ENCODE data around the gene SAXO1. TPM values are rescaled to one million over a fixed set of nuclear protein-coding genes. Genes with fewer than 3 reads are reported as not detected.

SAXO1 gene
- total RNA-seq, 2 donors from 2014 or later: not detected

- Histone ChIP-seq H3K4me3 (no peak overlapping the region), H3K27ac (no peak overlapping the region), H3K9me3 (no peaks in the 10 kb centered on the region), H3K36me3 (no peaks in the 10 kb centered on the region), H3K27me3 (no peaks in the 10 kb centered on the region), H3K4me1 (no peaks in the 10 kb centered on the region), H3K9ac (ENCODE audit: low read depth in 2 of 2, low read length in 2 of 2) (no peak overlapping the region)
- DNase-seq: no peak
- no peak for TF ChIP-seq CTCF (IDR thresholded peaks at IDR 0.05)
- intact Hi-C loops (cut with DNase I): no loop called here
These were observed 56.7 kb downstream of the SAXO1 start for GRCh38 chr9:18976221-18976708.

- H3K4me1 ChIP-seq: no peaks in the 10 kb centered on the region
- no peak overlapping the region for H3K9ac ChIP-seq (ENCODE audit: low read depth in 2 of 2, low read length in 2 of 2)
- intact Hi-C loops (cut with DNase I): no loop called here
- no peak overlapping the region for H3K27ac ChIP-seq
- DNase-seq: no peak
- no peaks in the 10 kb centered on the region for H3K9me3 ChIP-seq
- TF ChIP-seq CTCF (IDR thresholded peaks at IDR 0.05): no peak
- no peak overlapping the region for H3K4me3 ChIP-seq
- no peaks in the 10 kb centered on the region for H3K36me3 ChIP-seq
- H3K27me3 ChIP-seq: no peaks in the 10 kb centered on the region
These were observed 59.7 kb downstream of the SAXO1 start for GRCh38 chr9:18973348-18973747.

GRCh38 chr9:18972675-18973074, 60.3 kb downstream of the SAXO1 start:
- TF ChIP-seq CTCF (IDR thresholded peaks at IDR 0.05): no peak
- no peaks in the 10 kb centered on the region for H3K27me3 ChIP-seq
- no peak for DNase-seq
- no peaks in the 10 kb centered on the region for H3K36me3 ChIP-seq
- H3K9ac ChIP-seq (ENCODE audit: low read depth in 2 of 2, low read length in 2 of 2): no peak overlapping the region
- no peaks in the 10 kb centered on the region for H3K4me1 ChIP-seq
- no peak overlapping the region for H3K27ac ChIP-seq
- H3K4me3 ChIP-seq: no peak overlapping the region
- intact Hi-C loops (cut with DNase I): no loop called here
- no peaks in the 10 kb centered on the region for H3K9me3 ChIP-seq

GRCh38 chr9:18971909-18972308, 61.1 kb downstream of the SAXO1 start:
- H3K27ac ChIP-seq: no peak overlapping the region
- no peak overlapping the region for H3K9ac ChIP-seq (ENCODE audit: low read depth in 2 of 2, low read length in 2 of 2)
- no peaks in the 10 kb centered on the region for H3K4me1 ChIP-seq
- H3K4me3 ChIP-seq: no peak overlapping the region
- H3K27me3 ChIP-seq: no peaks in the 10 kb centered on the region
- no peak for TF ChIP-seq CTCF (IDR thresholded peaks at IDR 0.05)
- no peak for DNase-seq
- H3K9me3 ChIP-seq: no peaks in the 10 kb centered on the region
- intact Hi-C loops (cut with DNase I): no loop called here
- H3K36me3 ChIP-seq: no peaks in the 10 kb centered on the region

- DNase-seq: no peak
- no peak overlapping the region for H3K4me3 ChIP-seq
- H3K27ac ChIP-seq: no peak overlapping the region
- no peaks in the 10 kb centered on the region for H3K27me3 ChIP-seq
- H3K9me3 ChIP-seq: no peaks in the 10 kb centered on the region
- no peaks in the 10 kb centered on the region for H3K36me3 ChIP-seq
- H3K4me1 ChIP-seq: no peaks in the 10 kb centered on the region
- TF ChIP-seq CTCF (IDR thresholded peaks at IDR 0.05): no peak
- no peak overlapping the region for H3K9ac ChIP-seq (ENCODE audit: low read depth in 2 of 2, low read length in 2 of 2)
- intact Hi-C loops (cut with DNase I): no loop called here
These were observed 61.6 kb downstream of the SAXO1 start for GRCh38 chr9:18971404-18971803.

GRCh38 chr9:18970393-18970792, 62.6 kb downstream of the SAXO1 start:
- H3K36me3 ChIP-seq: no peaks in the 10 kb centered on the region
- no peak for DNase-seq
- no peaks in the 10 kb centered on the region for H3K27me3 ChIP-seq
- no peaks in the 10 kb centered on the region for H3K9me3 ChIP-seq
- H3K4me1 ChIP-seq: no peaks in the 10 kb centered on the region
- intact Hi-C loops (cut with DNase I): no loop called here
- TF ChIP-seq CTCF (IDR thresholded peaks at IDR 0.05): no peak
- no peak overlapping the region for H3K9ac ChIP-seq (ENCODE audit: low read depth in 2 of 2, low read length in 2 of 2)
- H3K4me3 ChIP-seq: no peak overlapping the region
- H3K27ac ChIP-seq: no peak overlapping the region
